Activated T-cell treated with anti-CD3 and anti-CD28 coated beads, Interleukin-2, amount 50 U/mL, for 4 hours (primary cell): ENCODE data around the gene SIT1. TPM values are rescaled to one million over a fixed set of nuclear protein-coding genes. Genes with fewer than 3 reads are reported as not detected.

Experiments
- ATAC-seq, 2 donors: fragments of 200-7000 bp; cut with Tn5 transposase; one replicate each; pipeline ENCODE4 v1.10.0; 2021
- DNase-seq: peaks from one replicate; pipeline ENCODE4 v3.0.0-alpha.2; 2020
- H3K27me3 Mint-ChIP-seq: one replicate; pipeline ENCODE4 v1.8.0; 2021; ENCODE audit warnings: low read depth, mixed read lengths
- H3K36me3 Mint-ChIP-seq: one replicate; pipeline ENCODE4 v1.8.0; 2022; ENCODE audit warnings: mixed read lengths; ENCODE audit not compliant: insufficient read depth
- H3K4me1 Mint-ChIP-seq: one replicate; pipeline ENCODE4 v1.8.0; 2021; ENCODE audit warnings: low read depth, mixed read lengths
- H3K4me3 Mint-ChIP-seq: one replicate; pipeline ENCODE4 v1.8.0; 2021; ENCODE audit warnings: mild to moderate bottlenecking, moderate library complexity, mixed read lengths
- H3K9me3 Mint-ChIP-seq: one replicate; pipeline ENCODE4 v1.8.0; 2021; ENCODE audit warnings: mixed read lengths
- total RNA-seq, 3 donors: library from RNA; stranded (reverse); gene quantifications; one replicate each; pipeline ENCODE4 v1.2.1, GENCODE V29; 2021

Gene SIT1
- total RNA-seq, 3 donors from 2014 or later: 21.8 to 23.8 (median 22.9) TPM

- Mint-ChIP-seq H3K4me1 (peaks cover 36% of the 10 kb centered on the region), H3K4me3 (peak overlapping the region; percentile 86), H3K27me3 (no peaks in the 10 kb centered on the region), H3K36me3 (peaks cover 10% of the 10 kb centered on the region), H3K9me3 (no peaks in the 10 kb centered on the region)
- ATAC-seq: peak; percentile 12 to 16
- DNase-seq: no peak
Measured at GRCh38 chr9:35605351-35606137, 45.2 kb downstream of the SIT1 start.

GRCh38 chr9:35604578-35605350 lies 46.0 kb downstream of the SIT1 start, which contains the start of gene TESK1:
Gene TESK1 (plus strand): TSS chr9:35605262. CDS start chr9:35605620, 358 bp downstream.
- ATAC-seq: peak; percentile 53 to 54
- peak within 1 kb of the TSS; percentile 96 for H3K4me3 Mint-ChIP-seq
- H3K4me1 Mint-ChIP-seq: peaks cover 36% of the 10 kb centered on the region

GRCh38 chr9:35603986-35604577 lies 46.6 kb downstream of the SIT1 start:
- H3K4me3 Mint-ChIP-seq: peak overlapping the region; percentile 96
- H3K4me1 Mint-ChIP-seq: peaks cover 36% of the 10 kb centered on the region
- H3K9me3 Mint-ChIP-seq: no peaks in the 10 kb centered on the region
- H3K36me3 Mint-ChIP-seq: peaks cover 10% of the 10 kb centered on the region
- H3K27me3 Mint-ChIP-seq: no peaks in the 10 kb centered on the region
- DNase-seq (peak; percentile 98), ATAC-seq (peak; percentile 86 to 87)

More at GRCh38 chr9:35604578-35605350, 46.0 kb downstream of the SIT1 start, which contains the start of gene TESK1:
- DNase-seq: peak; percentile 77
- Mint-ChIP-seq H3K27me3 (no peaks in the 10 kb centered on the region), H3K9me3 (no peaks in the 10 kb centered on the region), H3K36me3 (peaks cover 10% of the 10 kb centered on the region)

GRCh38 chr9:35603506-35603985 lies 47.2 kb downstream of the SIT1 start:
- Mint-ChIP-seq H3K36me3 (peaks cover 7% of the 10 kb centered on the region), H3K9me3 (no peaks in the 10 kb centered on the region), H3K4me3 (peak overlapping the region; percentile 96), H3K4me1 (peaks cover 36% of the 10 kb centered on the region), H3K27me3 (no peaks in the 10 kb centered on the region)
- no peak for DNase-seq
- no peak for ATAC-seq

- Mint-ChIP-seq H3K4me1 (peaks cover 22% of the 10 kb centered on the region), H3K9me3 (no peaks in the 10 kb centered on the region), H3K36me3 (peaks cover 2% of the 10 kb centered on the region), H3K4me3 (no peak overlapping the region), H3K27me3 (no peaks in the 10 kb centered on the region)
- DNase-seq (no peak), ATAC-seq (no peak)
Measured at GRCh38 chr9:35599763-35600604, 50.7 kb downstream of the SIT1 start.

Other genes starting within 250 kb of the SIT1 start
- 1 to 10 TPM; 1.8 to 5.5 (median 2.1) TPM for gene RUSC2, start 160.8 kb downstream of the SIT1 start, total RNA-seq
- 10 to 100 TPM; 42.0 to 57.1 (median 54.9) TPM for gene TESK1, start 45.7 kb downstream of the SIT1 start, total RNA-seq
- 1 to 10 TPM; 1.8 to 4.5 (median 3.9) TPM for gene CD72, start 32.5 kb downstream of the SIT1 start, total RNA-seq
- gene RMRP, start 7.1 kb upstream of the SIT1 start, total RNA-seq: over 10,000 TPM; 12,907 to 15,791 (median 13,372) TPM
- 10 to 100 TPM; 11.1 to 12.5 (median 12.0) TPM for gene CCDC107, start 7.4 kb upstream of the SIT1 start, total RNA-seq
- 1 to 10 TPM; 1.1 to 1.2 (median 1.2) TPM for gene ARHGEF39, start 14.3 kb upstream of the SIT1 start, total RNA-seq
- under 1 TPM in 2 of 3 donors, not detected in 1; 0.24 to 0.46 TPM for gene CA9, start 23.0 kb upstream of the SIT1 start, total RNA-seq
- 1 to 10 TPM; 1.6 to 2.2 (median 2.2) TPM for gene TPM2, start 39.0 kb upstream of the SIT1 start, total RNA-seq
- 100 to 1,000 TPM; 210 to 252 (median 230) TPM for gene TLN1, start 81.3 kb upstream of the SIT1 start, total RNA-seq
- 10 to 100 TPM; 22.9 to 27.5 (median 23.6) TPM for gene CREB3, start 81.7 kb upstream of the SIT1 start, total RNA-seq
- 10 to 100 TPM; 29.9 to 34.8 (median 33.2) TPM for gene GBA2, start 98.3 kb upstream of the SIT1 start, total RNA-seq
- gene RGP1, start 98.4 kb upstream of the SIT1 start, total RNA-seq: 10 to 100 TPM; 14.3 to 15.3 (median 14.6) TPM
- gene MSMP, start 103.3 kb upstream of the SIT1 start, total RNA-seq: 1 to 10 TPM in 1 of 3 donors, under 1 TPM in 2; 0.84 to 1.4 (median 0.86) TPM
- gene NPR2, start 140.7 kb upstream of the SIT1 start, total RNA-seq: 1 to 10 TPM; 4.4 to 5.3 (median 5.2) TPM
- under 1 TPM; 0.27 to 0.48 (median 0.40) TPM for gene SPAG8, start 161.3 kb upstream of the SIT1 start, total RNA-seq
- gene HINT2, start 164.1 kb upstream of the SIT1 start, total RNA-seq: 10 to 100 TPM; 28.7 to 31.9 (median 30.0) TPM
- not detected for gene FAM221B, start 177.8 kb upstream of the SIT1 start, total RNA-seq
- 1 to 10 TPM; 1.5 to 1.9 (median 1.8) TPM for gene TMEM8B, start 178.3 kb upstream of the SIT1 start, total RNA-seq
- gene OR13J1, start 219.5 kb upstream of the SIT1 start, total RNA-seq: not detected